HG03064 (cell line): ENCODE results near the gene MRM2.

Experiments used
- ATAC-seq: cut with Tn5 transposase; IDR thresholded peaks from one replicate; pipeline ENCODE4 v1.9.1; 2021; ENCODE audit warnings: low read depth; ENCODE audit not compliant: unreplicated experiment

Gene MRM2

GRCh38 chr7:2193575-2194305, 48.3 kb downstream of the MRM2 start:
- ATAC-seq: no peak

GRCh38 chr7:2192831-2193534, 49.0 kb downstream of the MRM2 start:
- ATAC-seq: no peak

- ATAC-seq: no peak
Observed at GRCh38 chr7:2191016-2191415, 51.0 kb downstream of the MRM2 start.

GRCh38 chr7:2190531-2190930, 51.5 kb downstream of the MRM2 start:
- no peak for ATAC-seq

- no peak for ATAC-seq
Observed at GRCh38 chr7:2186166-2186565, 55.8 kb downstream of the MRM2 start.

GRCh38 chr7:2185715-2186114, 56.3 kb downstream of the MRM2 start:
- ATAC-seq: no peak
